OCI-LY1 (cell line): Measurements from ENCODE around the gene FARS2.

Experiments
- CTCF ChIP-seq: fragments of 200-600 bp; sonication (generic), shearing (Covaris generic); IDR thresholded peaks from 2 replicates; pipeline ENCODE4 v1.5.1; 2017; ENCODE audit warnings: mild to moderate bottlenecking, antibody characterized with exemption, low read length, moderate library complexity, mixed read lengths
- EZH2 ChIP-seq: fragments of 200-600 bp; sonication (generic), shearing (Covaris generic); IDR thresholded peaks from 2 replicates; pipeline ENCODE4 v1.8.0; 2017; ENCODE audit warnings: borderline replicate concordance, mixed run types, mild to moderate bottlenecking, antibody characterized with exemption, low read length, moderate library complexity, mixed read lengths

- TF ChIP-seq CTCF (no peak), EZH2 (no peak)
Measured at GRCh38 chr6:5537132-5537531, 275.8 kb downstream of the FARS2 start.
